ENCODE measurements around the gene PLEKHA5.
"Not testable (repeated sequence)": the region's sequence is repeated elsewhere in the genome, so short reads cannot be mapped to it uniquely, and the experiment has no call there.

Gene PLEKHA5

DNA sequence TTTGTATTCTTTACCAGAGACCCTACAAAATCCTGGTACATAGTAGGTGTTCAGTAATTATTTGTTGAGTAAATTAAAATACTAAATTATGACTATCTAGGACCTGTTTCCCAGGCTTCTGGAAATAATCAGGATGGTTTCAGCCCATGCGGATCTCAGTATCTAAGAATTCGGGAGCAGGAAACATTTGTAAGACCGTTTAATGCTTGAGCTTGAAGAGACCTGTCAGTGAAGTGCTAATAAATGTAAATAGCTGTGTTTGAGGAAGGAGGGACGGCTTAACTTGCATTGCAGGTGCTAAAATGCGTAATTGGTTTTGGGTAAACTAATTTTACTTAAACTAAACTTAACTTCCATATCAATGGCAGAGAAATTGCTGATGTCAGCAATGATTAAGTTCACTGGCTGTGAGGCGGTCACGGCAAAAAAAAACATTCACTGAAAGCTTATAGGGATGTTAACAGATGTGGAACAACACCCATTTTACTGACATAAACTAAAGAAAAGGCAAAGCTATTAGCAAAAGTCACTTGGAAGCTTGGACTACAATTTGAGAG lies 281.2 kb downstream of the PLEKHA5 start:
- no peak for DNase-seq (ENCODE audit: low read depth)

DNA sequence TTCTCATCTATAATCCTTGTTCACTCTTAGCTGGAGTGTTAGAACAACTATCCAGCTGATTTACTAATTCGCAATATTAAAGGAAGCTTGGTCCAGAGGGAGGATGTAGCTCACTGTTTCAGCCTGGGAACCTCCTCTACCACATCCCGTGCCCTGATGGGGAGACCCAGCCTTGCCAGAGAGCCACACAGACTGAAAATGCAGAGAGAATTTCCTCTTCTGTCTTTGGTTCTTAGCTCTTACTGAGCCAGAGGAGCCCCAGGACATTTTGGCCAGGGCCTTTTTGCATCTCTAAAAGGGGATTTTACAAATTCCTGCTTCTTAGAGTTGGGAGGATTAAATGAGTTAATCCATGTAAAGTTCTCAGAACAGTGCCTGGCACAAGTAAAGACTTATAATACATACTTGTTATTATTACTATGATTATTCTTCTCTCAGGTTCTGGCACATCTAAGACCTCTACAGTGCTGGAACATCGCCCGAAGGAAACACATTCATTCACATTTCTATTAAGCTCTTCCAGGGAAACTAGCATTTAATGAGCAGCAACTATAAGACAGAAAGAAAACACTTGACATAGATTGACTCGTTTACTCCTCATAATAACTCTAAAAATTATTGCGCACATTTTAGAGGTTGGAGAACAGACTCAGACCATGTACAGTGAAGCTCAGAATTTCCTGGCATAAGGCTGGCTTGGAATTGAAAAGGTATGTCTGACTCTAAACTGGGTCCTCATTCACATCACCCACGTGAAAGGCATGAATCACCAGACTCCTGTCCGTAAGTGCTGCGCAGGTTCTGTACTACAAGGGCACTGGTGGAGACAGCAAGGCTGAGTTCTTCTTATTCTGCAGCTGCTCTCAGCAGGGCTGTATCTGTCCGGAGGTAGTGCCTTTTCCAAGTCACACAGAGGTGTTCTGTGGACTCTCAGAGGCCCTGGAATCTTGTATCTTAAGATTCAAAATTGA lies 282.0 kb downstream of the PLEKHA5 start:
- no peak for DNase-seq (ENCODE audit: low read depth)

DNA sequence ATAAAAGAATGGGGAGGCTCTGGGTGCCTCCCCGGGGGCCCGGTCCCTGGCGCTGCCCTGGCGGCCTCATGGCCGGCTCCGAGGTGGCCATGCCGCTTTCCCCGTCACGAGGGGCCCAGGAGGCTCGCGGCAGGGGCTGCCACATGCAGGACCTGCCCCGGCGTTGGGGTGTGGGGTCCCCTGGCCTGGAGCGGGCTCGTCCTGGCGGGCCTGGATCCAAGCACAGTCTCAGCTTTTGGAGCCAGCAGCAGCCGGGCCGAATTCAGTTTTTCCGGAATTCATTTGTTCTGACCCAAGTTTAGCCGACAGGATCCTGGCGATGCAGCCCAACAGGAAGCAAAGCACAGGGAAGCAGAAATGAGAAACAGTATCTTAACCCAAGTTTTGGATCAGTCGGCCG lies 283.3 kb downstream of the PLEKHA5 start:
- no peak for DNase-seq (ENCODE audit: low read depth)

GRCh38 chr12:19413582-19413981 lies 284.0 kb downstream of the PLEKHA5 start:
- DNase-seq (ENCODE audit: low read depth), result not testable (repeated sequence)

DNA sequence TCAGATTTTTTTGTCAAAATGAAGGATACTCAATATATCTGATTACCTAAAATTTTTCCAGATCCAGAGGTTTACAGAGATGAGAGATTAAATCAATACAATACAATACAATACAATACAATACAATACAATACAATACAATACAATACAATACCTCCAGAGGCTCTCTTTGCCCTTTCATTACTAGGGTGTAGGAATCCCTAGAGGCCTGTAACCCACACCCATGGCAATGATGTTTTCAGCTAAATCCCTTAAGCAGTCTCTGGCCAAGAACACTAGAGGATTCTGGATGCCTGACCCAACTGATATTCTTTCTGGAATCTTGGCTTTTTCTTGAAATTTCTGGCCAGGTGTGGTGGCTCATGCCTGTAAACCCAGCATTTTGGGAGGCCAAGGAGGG lies 286.0 kb downstream of the PLEKHA5 start:
- DNase-seq (ENCODE audit: low read depth), result no peak

DNA sequence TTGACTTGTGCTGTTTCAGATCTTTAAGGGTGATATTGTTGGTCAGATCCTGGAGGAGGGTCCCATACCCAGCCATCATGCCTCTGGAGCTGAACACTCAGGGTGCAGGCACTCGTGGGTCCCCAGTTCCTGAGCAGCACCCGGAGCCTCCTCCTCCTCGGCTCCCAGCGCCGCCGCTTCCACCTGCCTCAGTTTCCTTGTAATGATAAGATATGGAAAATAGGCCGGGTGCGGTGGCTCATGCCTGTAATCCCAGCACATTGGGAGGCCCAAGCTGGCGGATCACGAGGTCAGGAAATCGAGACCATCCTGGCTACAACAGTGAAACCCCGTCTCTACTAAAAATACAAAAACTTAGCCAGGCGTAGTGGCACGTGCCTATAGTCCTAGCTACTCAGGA lies 289.6 kb downstream of the PLEKHA5 start:
- DNase-seq (ENCODE audit: low read depth), result no peak

GRCh38 chr12:19421503-19422282 lies 292.2 kb downstream of the PLEKHA5 start:
- DNase-seq (ENCODE audit: low read depth), result no peak

DNA sequence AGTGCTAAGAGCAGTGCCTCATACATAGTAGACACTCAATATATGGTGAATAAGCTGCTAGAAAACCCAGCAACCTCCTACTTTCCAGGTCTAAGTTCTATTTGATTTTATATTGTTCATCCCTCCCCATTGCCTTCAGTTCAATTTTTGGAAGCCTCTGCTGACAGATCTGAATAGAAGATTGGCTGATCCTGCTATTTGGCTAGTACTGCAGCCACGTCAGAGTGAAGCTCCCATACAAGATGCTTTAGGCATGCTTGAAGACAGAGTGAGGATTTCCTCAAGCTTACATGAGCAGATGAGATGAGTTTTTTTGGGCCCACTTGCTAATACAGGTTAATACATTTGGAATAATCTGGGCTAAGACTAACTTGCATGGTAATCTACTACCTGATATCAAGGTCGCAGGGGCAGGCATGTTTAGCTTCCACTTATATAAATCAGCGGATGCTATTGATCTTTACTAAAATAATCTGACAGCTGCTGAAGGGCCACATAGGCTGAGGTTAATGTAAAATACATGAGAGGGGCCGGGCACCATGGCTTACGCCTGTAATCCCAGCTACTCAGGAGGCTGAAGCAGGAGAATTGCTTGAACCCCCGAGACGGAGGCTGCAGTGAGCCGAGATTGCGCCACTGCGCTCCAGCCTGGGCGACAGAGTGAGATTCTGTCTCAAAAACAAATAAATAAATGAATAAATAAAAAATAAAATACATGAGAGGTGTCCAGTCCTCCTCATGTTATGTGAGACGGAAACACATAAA lies 293.8 kb downstream of the PLEKHA5 start:
- DNase-seq (ENCODE audit: low read depth), result no peak
